SK-N-SH (cell line): ENCODE data around the gene WDR90. TPM values are rescaled to one million over a fixed set of nuclear protein-coding genes. Genes with fewer than 3 reads are reported as not detected.

Source experiments
- CTCF ChIA-PET: fragments of 300-600, 350-600 bp; formaldehyde crosslinking; extraction: SDS; loops from one replicate; lab custom pipeline; 2021; lab: Yijun Ruan, JAX
- POLR2A ChIA-PET: fragments of 350-600 bp; sonication (Branson Sonifier 250); formaldehyde crosslinking; extraction: SDS; loops from one replicate; lab custom pipeline; 2020; ENCODE audit warnings: antibody characterized with exemption, inconsistent platforms; lab: Yijun Ruan, JAX
- DNase-seq: peaks from one replicate; pipeline ENCODE4 v3.0.0; 2012
- H2AFZ ChIP-seq: fragments of 200-600 bp; sonication (generic); 2 replicates; pipeline ENCODE4 v1.8.1; 2016; ENCODE audit warnings: antibody characterized with exemption, mild to moderate bottlenecking, low read depth
- H3F3A ChIP-seq: fragments of 200-600 bp; sonication (generic); replicated peaks from 2 replicates; pipeline ENCODE3; 2016; ENCODE audit warnings: antibody characterized with exemption, mild to moderate bottlenecking; ENCODE audit not compliant: insufficient read depth
- H3K27ac ChIP-seq, 2 experiments: fragments of 200-500 bp in 1 of 2; fragments of 200-600 bp in 1 of 2; sonication (Bioruptor generic) in 1 of 2; sonication (generic), shearing (Covaris generic) in 1 of 2; 2 replicates each; pipeline versions ENCODE4 v1.5.1 to v1.6.1; 2014 to 2016; ENCODE audit warnings: low read depth in 2 of 2, inconsistent platforms in 1 of 2, low read length in 1 of 2, mild to moderate bottlenecking in 1 of 2, mixed read lengths in 1 of 2
- H3K27me3 ChIP-seq: fragments of 200-600 bp; sonication (generic), shearing (Covaris generic); 2 replicates; pipeline ENCODE4 v1.6.1; 2016; ENCODE audit warnings: mixed run types; ENCODE audit not compliant: insufficient read depth
- H3K36me3 ChIP-seq, 2 experiments: fragments of 200-500 bp in 1 of 2; fragments of 200-600 bp in 1 of 2; sonication (Bioruptor generic) in 1 of 2; sonication (generic) in 1 of 2; replicated peaks in 1 of 2; 2 replicates each; pipeline versions ENCODE3 to v1.5.1; 2014 to 2016; ENCODE audit warnings: low read length in 1 of 2, mild to moderate bottlenecking in 1 of 2; ENCODE audit not compliant: insufficient read depth in 2 of 2, control insufficient read depth in 1 of 2
- H3K4me1 ChIP-seq, 2 experiments: fragments of 200-500 bp in 1 of 2; fragments of 200-600 bp in 1 of 2; sonication (Bioruptor generic) in 1 of 2; sonication (generic), shearing (Covaris generic) in 1 of 2; 2 replicates each; pipeline versions ENCODE4 v1.5.1 to v1.6.1; 2014 to 2016; ENCODE audit warnings: low read depth in 1 of 2, low read length in 1 of 2, mixed run types in 1 of 2; ENCODE audit not compliant: insufficient read depth in 2 of 2, control insufficient read depth in 1 of 2
- H3K4me2 ChIP-seq: fragments of 200-600 bp; sonication (generic), shearing (Covaris generic); 2 replicates; pipeline ENCODE4 v1.6.1; 2017; ENCODE audit warnings: mixed run types
- H3K4me3 ChIP-seq, 2 experiments: fragments of 200-500 bp in 1 of 2; fragments of 200-600 bp in 1 of 2; sonication (Bioruptor generic) in 1 of 2; sonication (generic), shearing (Covaris generic) in 1 of 2; 2 replicates each; pipeline versions ENCODE4 v1.5.1 to v1.8.1; 2014 to 2016; ENCODE audit warnings: low read depth in 2 of 2, inconsistent platforms in 1 of 2, low read length in 1 of 2, mild to moderate bottlenecking in 1 of 2, mixed read lengths in 1 of 2, moderate library complexity in 1 of 2
- H3K79me2 ChIP-seq: fragments of 200-600 bp; sonication (generic); 2 replicates; pipeline ENCODE4 v1.8.1; 2017; ENCODE audit warnings: mild to moderate bottlenecking; ENCODE audit not compliant: insufficient read depth
- H3K9ac ChIP-seq: fragments of 200-600 bp; sonication (generic); 2 replicates; pipeline ENCODE4 v1.6.1; 2017; ENCODE audit warnings: mixed run types
- H3K9me2 ChIP-seq: fragments of 200-600 bp; sonication (generic); 2 replicates; pipeline ENCODE4 v1.6.1; 2017; ENCODE audit warnings: mixed run types
- H3K9me3 ChIP-seq: fragments of 200-600 bp; sonication (generic); 2 replicates; pipeline ENCODE4 v1.6.1; 2017; ENCODE audit warnings: mixed run types, mild to moderate bottlenecking, moderate library complexity
- H4K20me1 ChIP-seq: fragments of 200-600 bp; sonication (generic); 2 replicates; pipeline ENCODE4 v1.6.1; 2017; ENCODE audit warnings: mild to moderate bottlenecking, mixed run types; ENCODE audit not compliant: insufficient read depth
- EZH2phosphoT487 ChIP-seq: fragments of 200-600 bp; sonication (generic); IDR thresholded peaks from 2 replicates; pipeline ENCODE4 v1.6.1; 2017; ENCODE audit warnings: low read depth, mixed run types, mild to moderate bottlenecking, antibody characterized with exemption, moderate library complexity, borderline replicate concordance
- FOSL2 ChIP-seq: IDR thresholded peaks from 2 replicates; pipeline ENCODE4 v1.4.0; 2012; ENCODE audit warnings: low read depth, mild to moderate bottlenecking, moderate library complexity, borderline replicate concordance
- JUND ChIP-seq: IDR thresholded peaks from 2 replicates; pipeline ENCODE4 v1.4.0; 2012
- MEF2A ChIP-seq: IDR thresholded peaks from 2 replicates; pipeline ENCODE4 v1.4.0; 2012; ENCODE audit warnings: low read depth, borderline replicate concordance
- MXI1 ChIP-seq: IDR thresholded peaks from 2 replicates; pipeline ENCODE4 v1.6.1; 2012; ENCODE audit warnings: mild to moderate bottlenecking, low read depth, low read length, improper control_type of control experiment
- NFIC ChIP-seq: IDR thresholded peaks from 2 replicates; pipeline ENCODE4 v1.4.0; 2012; ENCODE audit warnings: borderline replicate concordance
- NRF1 ChIP-seq: IDR thresholded peaks from 2 replicates; pipeline ENCODE4 v1.6.1; 2012; ENCODE audit warnings: low read depth, mild to moderate bottlenecking, low read length
- POLR2AphosphoS5 ChIP-seq: IDR thresholded peaks from 2 replicates; pipeline ENCODE4 v1.6.1; 2012; ENCODE audit warnings: low read depth, low read length
- RAD21 ChIP-seq: IDR thresholded peaks from 2 replicates; pipeline ENCODE4 v1.6.1; 2012; ENCODE audit warnings: mild to moderate bottlenecking, low read length
- RFX5 ChIP-seq: IDR thresholded peaks from 2 replicates; pipeline ENCODE4 v1.6.1; 2012; ENCODE audit warnings: mild to moderate bottlenecking, improper control_type of control experiment, low read length
- SIN3A ChIP-seq: IDR thresholded peaks from 2 replicates; pipeline ENCODE4 v1.6.1; 2012; ENCODE audit warnings: low read depth, mild to moderate bottlenecking, low read length, moderate library complexity, borderline replicate concordance
- TCF12 ChIP-seq: IDR thresholded peaks from 2 replicates; pipeline ENCODE4 v1.4.0; 2012
- TEAD4 ChIP-seq: IDR thresholded peaks from 2 replicates; pipeline ENCODE4 v1.4.0; 2012; ENCODE audit warnings: mild to moderate bottlenecking, borderline replicate concordance; ENCODE audit not compliant: insufficient read depth
- YY1 ChIP-seq: IDR thresholded peaks from 2 replicates; pipeline ENCODE4 v1.4.0; 2012; ENCODE audit warnings: low read depth, mild to moderate bottlenecking
- WGBS: methylation state at CpG from one replicate; pipeline ENCODE4 v1.1.6; 2017; ENCODE audit warnings: low lambda C conversion rate; 5-methylcytosine and 5-hydroxymethylcytosine counted together
- polyA plus RNA-seq, 3 experiments: library from polyadenylated mRNA; depleted of rRNA; stranded (reverse); fragments of >200 nt; gene quantifications; 2 replicates each; pipeline ENCODE4 v1.2.3, GENCODE V29; 2012
- TF ChIP-seq, protein P1 (sequence below): IDR thresholded peaks from 2 replicates; pipeline ENCODE4 v1.4.0; 2012; ENCODE audit warnings: low read depth, borderline replicate concordance
- TF ChIP-seq, protein P2 (sequence below): IDR thresholded peaks from 2 replicates; pipeline ENCODE4 v1.4.0; 2012; ENCODE audit warnings: low read depth
- TF ChIP-seq, protein P3 (sequence below): fragments of 200-600 bp; sonication (generic); IDR thresholded peaks from 2 replicates; pipeline ENCODE4 v1.6.1; 2017; ENCODE audit warnings: antibody characterized with exemption, mild to moderate bottlenecking, moderate library complexity
- TF ChIP-seq, protein P4 (sequence below): IDR thresholded peaks from 2 replicates; pipeline ENCODE4; 2012

WDR90 gene
- polyA plus RNA-seq, 1 of the 3 experiments (the other 2 are of a cell fraction) = 32.0 TPM

GRCh38 chr16:682493-683395 is 33.6 kb downstream of the WDR90 start:
- Histone ChIP-seq H4K20me1 (peaks cover 23% of the 10 kb centered on the region), H3K4me1 (peaks cover 8 to 56% of the 10 kb centered on the region in 2 experiments; a peak in 2 of 4 replicates), H3K27me3 (no peaks in the 10 kb centered on the region), H3K4me3 (peak overlapping the region; percentile 60 to 68; a peak in 3 of 4 replicates), H3K9me2 (no peaks in the 10 kb centered on the region), H3K79me2 (peaks cover 37% of the 10 kb centered on the region), H3K4me2 (peak overlapping the region; percentile 90), H3F3A (peaks cover 10% of the 10 kb centered on the region), H2AFZ (no peak overlapping the region), H3K9me3 (no peaks in the 10 kb centered on the region), H3K36me3 (peaks cover 13 to 39% of the 10 kb centered on the region in 2 experiments), H3K9ac (no peak overlapping the region), H3K27ac (peak overlapping the region in 1 of 2 experiments; percentile 39; a peak in 3 of 4 replicates)
- ChIA-PET POLR2A (no interaction called here), CTCF (interaction anchor here (0.6 to 2.5 kb wide), 5 partner anchors 7 to 58 kb away, joined by 3 to 12 read pairs (median 3); partner anchors contain the start of genes CIAO3, RHOT2 and WDR24)
- no peak for TF ChIP-seq MEF2A
- TF ChIP-seq SIN3A = no peak
- TF ChIP-seq, protein P1, sequence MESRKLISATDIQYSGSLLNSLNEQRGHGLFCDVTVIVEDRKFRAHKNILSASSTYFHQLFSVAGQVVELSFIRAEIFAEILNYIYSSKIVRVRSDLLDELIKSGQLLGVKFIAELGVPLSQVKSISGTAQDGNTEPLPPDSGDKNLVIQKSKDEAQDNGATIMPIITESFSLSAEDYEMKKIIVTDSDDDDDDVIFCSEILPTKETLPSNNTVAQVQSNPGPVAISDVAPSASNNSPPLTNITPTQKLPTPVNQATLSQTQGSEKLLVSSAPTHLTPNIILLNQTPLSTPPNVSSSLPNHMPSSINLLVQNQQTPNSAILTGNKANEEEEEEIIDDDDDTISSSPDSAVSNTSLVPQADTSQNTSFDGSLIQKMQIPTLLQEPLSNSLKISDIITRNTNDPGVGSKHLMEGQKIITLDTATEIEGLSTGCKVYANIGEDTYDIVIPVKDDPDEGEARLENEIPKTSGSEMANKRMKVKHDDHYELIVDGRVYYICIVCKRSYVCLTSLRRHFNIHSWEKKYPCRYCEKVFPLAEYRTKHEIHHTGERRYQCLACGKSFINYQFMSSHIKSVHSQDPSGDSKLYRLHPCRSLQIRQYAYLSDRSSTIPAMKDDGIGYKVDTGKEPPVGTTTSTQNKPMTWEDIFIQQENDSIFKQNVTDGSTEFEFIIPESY = no peak
- TF ChIP-seq NFIC = no peak
- no peak for TF ChIP-seq POLR2AphosphoS5
- TF ChIP-seq RAD21 = no peak
- TF ChIP-seq EZH2phosphoT487 = no peak
- TF ChIP-seq, protein P2, sequence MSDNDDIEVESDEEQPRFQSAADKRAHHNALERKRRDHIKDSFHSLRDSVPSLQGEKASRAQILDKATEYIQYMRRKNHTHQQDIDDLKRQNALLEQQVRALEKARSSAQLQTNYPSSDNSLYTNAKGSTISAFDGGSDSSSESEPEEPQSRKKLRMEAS = no peak
- no peak for TF ChIP-seq NRF1
- no peak for TF ChIP-seq JUND
- no peak for TF ChIP-seq YY1
- WGBS = 88% methylated on average over 34 of the region's 36 CpGs
- no peak for DNase-seq

DNA sequence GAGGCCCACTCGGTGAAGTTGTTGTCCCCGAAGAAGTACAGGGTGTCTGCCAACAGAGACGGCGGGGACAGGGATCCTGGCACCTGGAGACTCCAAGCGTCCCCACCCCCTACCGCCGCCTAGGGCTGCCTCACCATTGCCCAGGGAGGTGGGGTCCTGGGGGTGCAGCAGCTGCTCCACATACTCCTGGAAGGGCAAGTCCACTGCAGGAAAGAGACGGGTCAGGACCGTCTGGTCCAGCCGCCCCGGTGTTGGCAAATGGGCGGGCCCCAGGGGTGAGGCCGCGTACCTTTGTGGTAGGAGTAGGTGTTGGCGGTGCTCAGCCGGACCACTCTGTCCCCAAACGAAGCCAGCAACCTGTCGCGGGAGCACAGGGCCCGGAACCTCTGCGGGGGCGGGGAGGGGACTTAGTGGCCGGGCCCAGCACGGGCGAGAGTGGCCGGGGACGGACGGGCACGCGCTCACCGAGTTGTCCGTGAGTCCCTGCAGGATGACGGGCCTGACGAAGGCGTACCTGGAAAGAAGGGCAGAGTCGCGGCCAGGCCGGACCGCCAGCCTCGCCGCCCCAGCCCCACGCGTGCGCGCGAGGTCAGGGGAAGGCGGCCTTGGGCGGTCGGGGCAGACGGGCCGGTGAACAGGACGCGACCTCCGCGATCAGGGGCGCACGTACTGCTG is 34.4 kb downstream of the WDR90 start:
- peak overlapping the region; percentile 24 to 79; a peak in 3 of 4 replicates for H3K27ac ChIP-seq
- ChIA-PET CTCF (interaction anchor here (0.8 to 5.9 kb wide), 5 partner anchors 15 to 102 kb away, joined by 3 to 38 read pairs (median 3); partner anchors contain the start of genes METTL26 and RHOT2), POLR2A (interaction anchor here (0.8 to 1.2 kb wide), 4 partner anchors 10 to 39 kb away, joined by 3 to 4 read pairs (median 4); partner anchors contain the start of gene RHOT2)
- H3K4me2 ChIP-seq = peak overlapping the region; percentile 90
- no peak overlapping the region for H2AFZ ChIP-seq
- H3K79me2 ChIP-seq = peaks cover 37% of the 10 kb centered on the region
- H3K4me1 ChIP-seq = peaks cover 8 to 53% of the 10 kb centered on the region in 2 experiments; a peak in 2 of 4 replicates
- H3F3A ChIP-seq = peaks cover 10% of the 10 kb centered on the region
- WGBS = 12% methylated on average over 24 of the region's 57 CpGs
- H3K36me3 ChIP-seq = peaks cover 13 to 39% of the 10 kb centered on the region in 2 experiments
- H4K20me1 ChIP-seq = peaks cover 23% of the 10 kb centered on the region
- no peaks in the 10 kb centered on the region for H3K9me2 ChIP-seq
- H3K4me3 ChIP-seq = peak overlapping the region; percentile 60 to 68
- DNase-seq = no peak
- no peaks in the 10 kb centered on the region for H3K27me3 ChIP-seq
- H3K9ac ChIP-seq = peak overlapping the region; percentile 49
- H3K9me3 ChIP-seq = no peaks in the 10 kb centered on the region
- TF ChIP-seq, protein P3, sequence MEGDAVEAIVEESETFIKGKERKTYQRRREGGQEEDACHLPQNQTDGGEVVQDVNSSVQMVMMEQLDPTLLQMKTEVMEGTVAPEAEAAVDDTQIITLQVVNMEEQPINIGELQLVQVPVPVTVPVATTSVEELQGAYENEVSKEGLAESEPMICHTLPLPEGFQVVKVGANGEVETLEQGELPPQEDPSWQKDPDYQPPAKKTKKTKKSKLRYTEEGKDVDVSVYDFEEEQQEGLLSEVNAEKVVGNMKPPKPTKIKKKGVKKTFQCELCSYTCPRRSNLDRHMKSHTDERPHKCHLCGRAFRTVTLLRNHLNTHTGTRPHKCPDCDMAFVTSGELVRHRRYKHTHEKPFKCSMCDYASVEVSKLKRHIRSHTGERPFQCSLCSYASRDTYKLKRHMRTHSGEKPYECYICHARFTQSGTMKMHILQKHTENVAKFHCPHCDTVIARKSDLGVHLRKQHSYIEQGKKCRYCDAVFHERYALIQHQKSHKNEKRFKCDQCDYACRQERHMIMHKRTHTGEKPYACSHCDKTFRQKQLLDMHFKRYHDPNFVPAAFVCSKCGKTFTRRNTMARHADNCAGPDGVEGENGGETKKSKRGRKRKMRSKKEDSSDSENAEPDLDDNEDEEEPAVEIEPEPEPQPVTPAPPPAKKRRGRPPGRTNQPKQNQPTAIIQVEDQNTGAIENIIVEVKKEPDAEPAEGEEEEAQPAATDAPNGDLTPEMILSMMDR = no peak
- TF ChIP-seq NRF1 (no peak), MXI1 (no peak), NFIC (no peak), POLR2AphosphoS5 (peak; percentile 55), TCF12 (no peak), TEAD4 (no peak), FOSL2 (no peak), RFX5 (no peak), JUND (0 out of 2 replicates have a peak, but pooled peaks have one; percentile 3)
- TF ChIP-seq, protein P4, sequence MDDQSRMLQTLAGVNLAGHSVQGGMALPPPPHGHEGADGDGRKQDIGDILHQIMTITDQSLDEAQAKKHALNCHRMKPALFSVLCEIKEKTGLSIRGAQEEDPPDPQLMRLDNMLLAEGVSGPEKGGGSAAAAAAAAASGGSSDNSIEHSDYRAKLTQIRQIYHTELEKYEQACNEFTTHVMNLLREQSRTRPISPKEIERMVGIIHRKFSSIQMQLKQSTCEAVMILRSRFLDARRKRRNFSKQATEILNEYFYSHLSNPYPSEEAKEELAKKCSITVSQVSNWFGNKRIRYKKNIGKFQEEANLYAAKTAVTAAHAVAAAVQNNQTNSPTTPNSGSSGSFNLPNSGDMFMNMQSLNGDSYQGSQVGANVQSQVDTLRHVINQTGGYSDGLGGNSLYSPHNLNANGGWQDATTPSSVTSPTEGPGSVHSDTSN = peak; percentile 66
- TF ChIP-seq, protein P2 = 0 out of 2 replicates have a peak, but pooled peaks have one; percentile 19
